SK-N-SH treated with all-trans-retinoic acid at 6 μM for 48 hours (cell line): ENCODE results near the gene GET4.

Experiments used
- ATAC-seq: fragments of 200-7000 bp; cut with Tn5 transposase; 3 replicates; pipeline ENCODE4 v1.9.1; 2020; ENCODE audit warnings: mild to moderate bottlenecking, moderate library complexity
- ARNTL ChIP-seq: fragments of 450-650 bp; formaldehyde crosslinking; IDR thresholded peaks from 2 replicates; pipeline ENCODE4 v1.5.0; 2020; ENCODE audit warnings: low read depth, mild to moderate bottlenecking, moderate library complexity, borderline replicate concordance
- BACH2 ChIP-seq: fragments of 250-450 bp; sonication (Bioruptor Pico); IDR thresholded peaks from 2 replicates; pipeline ENCODE4 v1.9.0; 2021; ENCODE audit warnings: mild to moderate bottlenecking, borderline replicate concordance
- CSDC2 ChIP-seq: fragments of 250-450 bp; sonication (Bioruptor Pico); IDR thresholded peaks from 2 replicates; pipeline ENCODE4 v1.5.0; 2020; ENCODE audit warnings: mild to moderate bottlenecking, moderate library complexity
- ISL1 ChIP-seq: fragments of 250-450 bp; sonication (Bioruptor Pico); IDR thresholded peaks from 2 replicates; pipeline ENCODE4 v2.1.2; 2022; ENCODE audit warnings: mild to moderate bottlenecking, moderate library complexity
- OSR1 ChIP-seq: fragments of 250-450 bp; sonication (Bioruptor Pico); IDR thresholded peaks from 2 replicates; pipeline ENCODE4 v1.8.0; 2022; ENCODE audit warnings: moderate library complexity, mild to moderate bottlenecking, inconsistent platforms
- RARB ChIP-seq: fragments of 250-450 bp; sonication (Bioruptor Pico); IDR thresholded peaks from 2 replicates; pipeline ENCODE4 v1.8.0; 2021; ENCODE audit warnings: mild to moderate bottlenecking, moderate library complexity
- SNAI2 ChIP-seq: fragments of 250-450 bp; sonication (Bioruptor Pico); IDR thresholded peaks from 2 replicates; pipeline ENCODE4 v1.5.0; 2020; ENCODE audit warnings: mild to moderate bottlenecking, moderate library complexity
- TOX ChIP-seq: fragments of 250-450 bp; sonication (Bioruptor Pico); IDR thresholded peaks from 2 replicates; pipeline ENCODE4 v1.8.0; 2021; ENCODE audit warnings: mild to moderate bottlenecking, moderate library complexity, borderline replicate concordance
- TSHZ2 ChIP-seq: fragments of 250-450 bp; sonication (Bioruptor Pico); IDR thresholded peaks from 2 replicates; pipeline ENCODE4 v1.5.0; 2020; ENCODE audit warnings: mild to moderate bottlenecking, moderate library complexity
- ZC3H10 ChIP-seq: fragments of 250-450 bp; sonication (Bioruptor Pico); IDR thresholded peaks from 2 replicates; pipeline ENCODE4 v1.5.1; 2021; ENCODE audit warnings: mild to moderate bottlenecking, moderate library complexity
- ZFP3 ChIP-seq: fragments of 250-450 bp; sonication (Bioruptor Pico); IDR thresholded peaks from 2 replicates; pipeline ENCODE4 v1.5.0; 2020; ENCODE audit warnings: mild to moderate bottlenecking, moderate library complexity
- ZFP30 ChIP-seq: fragments of 450-650 bp; formaldehyde crosslinking; IDR thresholded peaks from 2 replicates; pipeline ENCODE4 v1.5.0; 2022; ENCODE audit warnings: mild to moderate bottlenecking, moderate library complexity
- ZNF565 ChIP-seq: fragments of 450-650 bp; formaldehyde crosslinking; conservative IDR thresholded peaks from 2 replicates; pipeline ENCODE4 v1.5.0; 2020; ENCODE audit warnings: low read depth, mild to moderate bottlenecking, moderate library complexity
- ZNF70 ChIP-seq: fragments of 450-650 bp; formaldehyde crosslinking; IDR thresholded peaks from 2 replicates; pipeline ENCODE4 v1.5.0; 2020; ENCODE audit warnings: mild to moderate bottlenecking, moderate library complexity
- ZNF8 ChIP-seq: fragments of 450-650 bp; formaldehyde crosslinking; IDR thresholded peaks from 2 replicates; pipeline ENCODE4 v1.5.0; 2020; ENCODE audit warnings: mild to moderate bottlenecking, moderate library complexity
- TF ChIP-seq, protein P1 (sequence below): fragments of 250-450 bp; sonication (Bioruptor Pico); IDR thresholded peaks from 2 replicates; pipeline ENCODE4 v1.8.0; 2021; ENCODE audit warnings: low read depth, mild to moderate bottlenecking, moderate library complexity, borderline replicate concordance
- TF ChIP-seq, protein P2 (sequence below): fragments of 250-450 bp; sonication (Bioruptor Pico); IDR thresholded peaks from 2 replicates; pipeline ENCODE4 v1.5.1; 2021; ENCODE audit warnings: mild to moderate bottlenecking, moderate library complexity
- TF ChIP-seq, protein P3 (sequence below): fragments of 250-450 bp; sonication (Bioruptor Pico); IDR thresholded peaks from 2 replicates; pipeline ENCODE4 v1.5.1; 2020; ENCODE audit warnings: low read depth, mild to moderate bottlenecking, moderate library complexity
- TF ChIP-seq, protein P4 (sequence below): fragments of 250-450 bp; sonication (Bioruptor Pico); IDR thresholded peaks from 2 replicates; pipeline ENCODE4 v1.8.0; 2020; ENCODE audit warnings: mild to moderate bottlenecking, moderate library complexity, borderline replicate concordance

The GET4 gene

DNA sequence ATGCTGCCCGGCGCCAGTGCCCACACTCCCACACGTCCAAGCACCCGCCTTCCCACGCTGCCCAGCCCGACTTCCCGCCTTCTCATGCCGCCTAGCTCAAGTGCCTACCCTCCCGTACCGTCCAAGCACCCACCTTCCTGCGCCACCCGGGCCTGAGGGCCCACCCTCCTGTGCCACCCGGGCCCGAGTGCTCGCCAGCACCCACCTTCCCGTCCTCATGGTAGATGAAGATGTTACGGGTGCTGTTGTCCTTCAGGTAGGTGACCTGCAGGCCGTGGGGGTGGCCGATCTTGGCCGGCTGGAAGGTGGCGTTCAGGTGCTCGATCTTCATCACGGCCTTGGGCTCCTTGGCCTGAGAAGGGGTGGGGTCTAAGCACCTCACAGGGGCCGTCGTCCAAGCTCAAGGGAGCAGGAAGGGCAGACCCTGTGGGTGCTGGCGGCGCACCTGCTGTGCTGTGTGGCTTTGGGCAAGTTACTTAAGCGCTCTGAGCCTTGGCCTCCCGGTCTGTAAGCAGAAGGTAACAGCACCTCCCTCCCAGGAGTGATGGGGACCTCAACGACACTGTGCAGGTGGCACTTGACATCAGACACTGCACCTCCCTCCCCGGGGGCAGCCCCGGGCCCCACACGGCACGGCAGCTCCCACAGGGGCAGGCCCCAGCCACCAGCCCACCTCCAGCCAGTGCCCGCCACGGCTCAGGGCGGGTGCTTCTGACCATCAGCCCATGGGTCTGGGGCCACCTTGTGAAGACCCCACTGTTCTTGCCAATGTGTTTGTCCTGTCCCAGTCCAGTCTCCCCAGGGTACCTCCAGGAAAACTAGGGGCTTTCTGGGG, 27.8 kb downstream of the GET4 start:
- TF ChIP-seq ZFP30 (CRISPR knock-in tag) = no peak
- TF ChIP-seq, protein P1, sequence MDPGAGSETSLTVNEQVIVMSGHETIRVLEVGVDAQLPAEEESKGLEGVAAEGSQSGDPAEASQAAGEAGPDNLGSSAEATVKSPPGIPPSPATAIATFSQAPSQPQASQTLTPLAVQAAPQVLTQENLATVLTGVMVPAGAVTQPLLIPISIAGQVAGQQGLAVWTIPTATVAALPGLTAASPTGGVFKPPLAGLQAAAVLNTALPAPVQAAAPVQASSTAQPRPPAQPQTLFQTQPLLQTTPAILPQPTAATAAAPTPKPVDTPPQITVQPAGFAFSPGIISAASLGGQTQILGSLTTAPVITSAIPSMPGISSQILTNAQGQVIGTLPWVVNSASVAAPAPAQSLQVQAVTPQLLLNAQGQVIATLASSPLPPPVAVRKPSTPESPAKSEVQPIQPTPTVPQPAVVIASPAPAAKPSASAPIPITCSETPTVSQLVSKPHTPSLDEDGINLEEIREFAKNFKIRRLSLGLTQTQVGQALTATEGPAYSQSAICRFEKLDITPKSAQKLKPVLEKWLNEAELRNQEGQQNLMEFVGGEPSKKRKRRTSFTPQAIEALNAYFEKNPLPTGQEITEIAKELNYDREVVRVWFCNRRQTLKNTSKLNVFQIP = no peak
- TF ChIP-seq OSR1 (CRISPR knock-in tag) = no peak
- no peak for TF ChIP-seq TOX (CRISPR knock-in tag)
- no peak for TF ChIP-seq ZFP3 (CRISPR knock-in tag)
- TF ChIP-seq, protein P2, sequence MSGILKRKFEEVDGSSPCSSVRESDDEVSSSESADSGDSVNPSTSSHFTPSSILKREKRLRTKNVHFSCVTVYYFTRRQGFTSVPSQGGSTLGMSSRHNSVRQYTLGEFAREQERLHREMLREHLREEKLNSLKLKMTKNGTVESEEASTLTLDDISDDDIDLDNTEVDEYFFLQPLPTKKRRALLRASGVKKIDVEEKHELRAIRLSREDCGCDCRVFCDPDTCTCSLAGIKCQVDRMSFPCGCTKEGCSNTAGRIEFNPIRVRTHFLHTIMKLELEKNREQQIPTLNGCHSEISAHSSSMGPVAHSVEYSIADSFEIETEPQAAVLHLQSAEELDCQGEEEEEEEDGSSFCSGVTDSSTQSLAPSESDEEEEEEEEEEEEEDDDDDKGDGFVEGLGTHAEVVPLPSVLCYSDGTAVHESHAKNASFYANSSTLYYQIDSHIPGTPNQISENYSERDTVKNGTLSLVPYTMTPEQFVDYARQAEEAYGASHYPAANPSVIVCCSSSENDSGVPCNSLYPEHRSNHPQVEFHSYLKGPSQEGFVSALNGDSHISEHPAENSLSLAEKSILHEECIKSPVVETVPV (CRISPR knock-in tag) = no peak
- no peak for TF ChIP-seq BACH2 (CRISPR knock-in tag)
- no peak for TF ChIP-seq ZNF70 (CRISPR knock-in tag)
- TF ChIP-seq, protein P3, sequence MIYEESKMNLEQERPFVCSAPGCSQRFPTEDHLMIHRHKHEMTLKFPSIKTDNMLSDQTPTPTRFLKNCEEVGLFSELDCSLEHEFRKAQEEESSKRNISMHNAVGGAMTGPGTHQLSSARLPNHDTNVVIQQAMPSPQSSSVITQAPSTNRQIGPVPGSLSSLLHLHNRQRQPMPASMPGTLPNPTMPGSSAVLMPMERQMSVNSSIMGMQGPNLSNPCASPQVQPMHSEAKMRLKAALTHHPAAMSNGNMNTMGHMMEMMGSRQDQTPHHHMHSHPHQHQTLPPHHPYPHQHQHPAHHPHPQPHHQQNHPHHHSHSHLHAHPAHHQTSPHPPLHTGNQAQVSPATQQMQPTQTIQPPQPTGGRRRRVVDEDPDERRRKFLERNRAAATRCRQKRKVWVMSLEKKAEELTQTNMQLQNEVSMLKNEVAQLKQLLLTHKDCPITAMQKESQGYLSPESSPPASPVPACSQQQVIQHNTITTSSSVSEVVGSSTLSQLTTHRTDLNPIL = no peak
- TF ChIP-seq, protein P4, sequence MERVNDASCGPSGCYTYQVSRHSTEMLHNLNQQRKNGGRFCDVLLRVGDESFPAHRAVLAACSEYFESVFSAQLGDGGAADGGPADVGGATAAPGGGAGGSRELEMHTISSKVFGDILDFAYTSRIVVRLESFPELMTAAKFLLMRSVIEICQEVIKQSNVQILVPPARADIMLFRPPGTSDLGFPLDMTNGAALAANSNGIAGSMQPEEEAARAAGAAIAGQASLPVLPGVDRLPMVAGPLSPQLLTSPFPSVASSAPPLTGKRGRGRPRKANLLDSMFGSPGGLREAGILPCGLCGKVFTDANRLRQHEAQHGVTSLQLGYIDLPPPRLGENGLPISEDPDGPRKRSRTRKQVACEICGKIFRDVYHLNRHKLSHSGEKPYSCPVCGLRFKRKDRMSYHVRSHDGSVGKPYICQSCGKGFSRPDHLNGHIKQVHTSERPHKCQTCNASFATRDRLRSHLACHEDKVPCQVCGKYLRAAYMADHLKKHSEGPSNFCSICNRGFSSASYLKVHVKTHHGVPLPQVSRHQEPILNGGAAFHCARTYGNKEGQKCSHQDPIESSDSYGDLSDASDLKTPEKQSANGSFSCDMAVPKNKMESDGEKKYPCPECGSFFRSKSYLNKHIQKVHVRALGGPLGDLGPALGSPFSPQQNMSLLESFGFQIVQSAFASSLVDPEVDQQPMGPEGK = no peak
- TF ChIP-seq RARB (CRISPR knock-in tag) = no peak
- no peak for TF ChIP-seq SNAI2 (CRISPR knock-in tag)
- TF ChIP-seq CSDC2 = no peak
- TF ChIP-seq ZNF8 = no peak
- no peak for TF ChIP-seq ZNF565 (CRISPR knock-in tag)
- no peak for TF ChIP-seq TSHZ2 (CRISPR knock-in tag)
- no peak for TF ChIP-seq ZC3H10 (CRISPR knock-in tag)
- TF ChIP-seq ISL1 (CRISPR knock-in tag) = no peak
- TF ChIP-seq ARNTL = no peak
- no peak for ATAC-seq

DNA sequence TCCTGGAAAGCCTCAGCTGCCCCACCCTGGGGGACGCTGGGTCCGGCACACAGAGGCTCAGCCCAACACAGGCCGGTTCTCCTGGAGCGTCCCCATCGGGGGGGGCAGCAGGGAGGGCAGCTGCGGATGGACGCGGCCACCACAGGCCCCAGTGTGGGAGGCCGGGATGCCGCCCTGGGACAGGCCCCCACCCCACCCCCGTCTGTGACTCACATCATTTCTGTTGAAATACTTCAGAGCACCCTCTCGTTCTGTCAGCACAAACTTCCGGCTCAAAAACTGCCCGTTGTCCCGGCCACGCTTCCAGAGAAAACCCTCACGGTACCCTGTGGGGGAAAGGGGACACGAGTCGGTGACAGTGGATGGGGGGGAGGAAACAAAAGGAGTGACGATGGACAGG, 28.5 kb downstream of the GET4 start:
- TF ChIP-seq, protein P4 = peak; percentile 88; the same call in 1 of the 2 replicates
- no peak for TF ChIP-seq ISL1 (CRISPR knock-in tag)
- TF ChIP-seq ZNF70 (CRISPR knock-in tag) = no peak
- no peak for TF ChIP-seq ZFP30 (CRISPR knock-in tag)
- TF ChIP-seq SNAI2 (CRISPR knock-in tag) = no peak
- TF ChIP-seq, protein P3 = no peak
- TF ChIP-seq, all 23 proteins: peak for 1
- peak; percentile 1; the same call in 2 of the 3 replicates for ATAC-seq
